HepG2 (cell line): ENCODE results near the gene BST1. TPM values are rescaled to one million over a fixed set of nuclear protein-coding genes. Genes with fewer than 3 reads are reported as not detected.

ENCODE experiments used
- ATAC-seq: fragments of 200-7000 bp; cut with Tn5 transposase; 3 replicates; pipeline ENCODE4 v1.9.1; 2020; ENCODE audit warnings: mild to moderate bottlenecking, moderate library complexity
- BruUV-seq: library from RNA; stranded (reverse); fragments of 400-500 nt; replicated peaks from 2 replicates; lab custom pipeline; 2021; lab: Mats Ljungman, UMichigan
- CTCF ChIA-PET: fragments of 300-600 bp; formaldehyde crosslinking; extraction: SDS; loops from one replicate; lab custom pipeline; 2021; ENCODE audit warnings: low total read pairs, inconsistent platforms, low intra/inter-chr PET ratio; lab: Yijun Ruan, JAX
- POLR2A ChIA-PET: fragments of 350-600 bp; sonication (Branson Sonifier 250); formaldehyde crosslinking; loops from one replicate; lab custom pipeline; 2020; ENCODE audit warnings: antibody characterized with exemption, inconsistent platforms; lab: Yijun Ruan, JAX
- DNase-seq: peaks from one replicate; pipeline ENCODE4 v3.0.0-alpha.2; 2015; ENCODE audit warnings: low spot score
- FAIRE-seq: peaks from 3 replicates; lab custom pipeline; 2011; peaks lifted over from hg19 to GRCh38; lab: Jason Lieb, UNC
- H2AFZ ChIP-seq: one replicate; pipeline ENCODE4 v1.6.1; 2011; ENCODE audit warnings: low read length, inconsistent platforms
- H3K27ac ChIP-seq: fragments of 300-600 bp; 3 replicates; pipeline ENCODE4 v1.8.0; 2011; ENCODE audit warnings: mixed run types, mild to moderate bottlenecking, mixed read lengths, low read length, inconsistent platforms; ENCODE audit not compliant: insufficient read depth; ENCODE audit errors: extremely low read length
- H3K27me3 ChIP-seq, 2 experiments: fragments of 200-600 bp in 1 of 2; 2 replicates in 1 of 2; 3 replicates in 1 of 2; pipeline versions ENCODE4 v1.6.0 to v1.8.0; 2011; ENCODE audit warnings: low read length in 2 of 2, mild to moderate bottlenecking in 2 of 2, moderate library complexity in 2 of 2, inconsistent platforms in 1 of 2; ENCODE audit not compliant: insufficient read depth in 2 of 2, control insufficient read depth in 1 of 2
- H3K36me3 ChIP-seq, 2 experiments: fragments of 200-600 bp in 1 of 2; replicated peaks in 1 of 2; 2 replicates in 1 of 2; 3 replicates in 1 of 2; pipeline versions ENCODE4 v1.5.1 to v1.8.0; 2011; ENCODE audit warnings: low read length in 2 of 2, inconsistent platforms in 1 of 2; ENCODE audit not compliant: insufficient read depth in 2 of 2, control insufficient read depth in 1 of 2
- H3K4me1 ChIP-seq: 2 replicates; pipeline ENCODE4 v1.5.1; 2012; ENCODE audit warnings: low read length, inconsistent platforms; ENCODE audit not compliant: insufficient read depth
- H3K4me2 ChIP-seq: 2 replicates; pipeline ENCODE4 v1.6.0; 2011; ENCODE audit warnings: low read depth, low read length, inconsistent platforms
- H3K4me3 ChIP-seq, 3 experiments: fragments of 200-600 bp in 1 of 3; sonication (generic), shearing (Covaris generic) in 1 of 3; replicated peaks in 1 of 3; 2 replicates each; pipeline ENCODE4 v1.5.1; 2011 to 2016; ENCODE audit warnings: low read length in 3 of 3, inconsistent platforms in 2 of 3, low read depth in 2 of 3, mild to moderate bottlenecking in 2 of 3, control low read depth in 1 of 3, mixed read lengths in 1 of 3; ENCODE audit not compliant: insufficient read depth in 1 of 3
- H3K79me2 ChIP-seq: one replicate; pipeline ENCODE4 v1.6.1; 2011; ENCODE audit warnings: low read length, inconsistent platforms; ENCODE audit not compliant: insufficient read depth
- H3K9ac ChIP-seq: 2 replicates; pipeline ENCODE4 v1.6.0; 2011; ENCODE audit warnings: mild to moderate bottlenecking, low read depth, low read length, inconsistent platforms; ENCODE audit not compliant: insufficient read depth
- H3K9me3 ChIP-seq: 2 replicates; pipeline ENCODE4 v1.5.1; 2012; ENCODE audit warnings: mild to moderate bottlenecking, low read length
- H4K20me1 ChIP-seq: 2 replicates; pipeline ENCODE4 v1.6.0; 2011; ENCODE audit warnings: inconsistent platforms, mild to moderate bottlenecking, low read length, moderate library complexity; ENCODE audit not compliant: insufficient read depth
- CBFB ChIP-seq: sonication (generic); formaldehyde crosslinking; IDR thresholded peaks from 2 replicates; pipeline ENCODE4 v1.4.0; 2020; ENCODE audit warnings: missing genetic modification reagents
- HES4 ChIP-seq: sonication (generic); formaldehyde crosslinking; IDR thresholded peaks from 2 replicates; pipeline ENCODE4 v1.9.0; 2021; ENCODE audit warnings: mild to moderate bottlenecking, missing genetic modification reagents, borderline replicate concordance
- HNF4G ChIP-seq, 2 experiments: sonication (generic) in 1 of 2; formaldehyde crosslinking in 1 of 2; IDR thresholded peaks; 2 replicates each; pipeline versions ENCODE4 v1.4.0 to v1.6.1; 2011 to 2020; ENCODE audit warnings: borderline replicate concordance in 2 of 2, low read depth in 2 of 2, mild to moderate bottlenecking in 2 of 2, low read length in 1 of 2, missing genetic modification reagents in 1 of 2, moderate library complexity in 1 of 2
- IKZF5 ChIP-seq: IDR thresholded peaks from 2 replicates; pipeline ENCODE4 v1.6.1; 2018; ENCODE audit warnings: missing genetic modification reagents, mild to moderate bottlenecking, missing compliant biosample characterization
- KAT2B ChIP-seq: fragments of 150-350 bp; IDR thresholded peaks from 2 replicates; pipeline ENCODE4 v1.6.1; 2014; ENCODE audit warnings: low read depth, low read length, borderline replicate concordance
- MYNN ChIP-seq: sonication (generic); formaldehyde crosslinking; IDR thresholded peaks from 2 replicates; pipeline ENCODE4 v1.4.0; 2020; ENCODE audit warnings: mild to moderate bottlenecking, low read depth, missing genetic modification reagents
- RAD51 ChIP-seq: fragments of 450-650 bp; IDR thresholded peaks from 2 replicates; pipeline ENCODE4 v1.6.1; 2016; ENCODE audit warnings: borderline replicate concordance
- ZNF362 ChIP-seq: sonication (generic); formaldehyde crosslinking; IDR thresholded peaks from 2 replicates; pipeline ENCODE4 v1.4.0; 2020; ENCODE audit warnings: missing genetic modification reagents, mild to moderate bottlenecking, borderline replicate concordance
- ZNF501 ChIP-seq: sonication (generic); formaldehyde crosslinking; IDR thresholded peaks from 2 replicates; pipeline ENCODE4 v1.5.1; 2020; ENCODE audit warnings: mild to moderate bottlenecking, moderate library complexity, missing genetic modification reagents
- ZNF550 ChIP-seq: sonication (generic); formaldehyde crosslinking; IDR thresholded peaks from 2 replicates; pipeline ENCODE4 v1.4.0; 2020; ENCODE audit warnings: mild to moderate bottlenecking, missing genetic modification reagents, borderline replicate concordance
- WGBS: methylation state at CpG from one replicate; pipeline ENCODE4 v1.1.6; 2017; ENCODE audit warnings: low lambda C conversion rate; 5-methylcytosine and 5-hydroxymethylcytosine counted together
- in situ Hi-C: cut with HindIII; loops from 2 replicates; pipeline ENCODE4 v1.10.0; 2017; ENCODE audit warnings: low pct_unique_long_range_greater_than_20kb; ENCODE audit not compliant: extremely low pct_ligation_motif_present
- intact Hi-C: fragments of 100-400 bp; cut with micrococcal nuclease; formaldehyde crosslinking; loops from one replicate; pipeline ENCODE4 v1.10.0; 2022; ENCODE audit not compliant: unreplicated experiment
- polyA plus RNA-seq, 8 experiments: library from polyadenylated mRNA; depleted of rRNA in 3 of 8; stranded (reverse) in 7 of 8; unstranded in 1 of 8; fragments of >200 nt; fragmentation: Illumina TruSeq in 4 of 8; extraction: Trizol in 4 of 8; gene quantifications; 2 replicates each; pipeline versions ENCODE4 v1.2.1 to v1.2.3, GENCODE V29; 2011 to 2016; ENCODE audit warnings: low read depth in 4 of 8, missing spikeins in 1 of 8, mixed read lengths in 1 of 8; ENCODE audit not compliant: insufficient read depth in 1 of 8
- total RNA-seq, 5 experiments: library from RNA; depleted of rRNA; stranded (reverse); fragments of >200 nt; fragmentation: Illumina TruSeq; extraction: Trizol; gene quantifications; 2 replicates each; pipeline ENCODE4 v1.2.3, GENCODE V29; 2016; ENCODE audit warnings: low read depth in 1 of 5

BST1 gene
- total and polyA plus RNA-seq, 2 of the 13 experiments (the other 11 are each of a cell fraction or from before 2014, with no cell fraction given) = 0.09 to 0.49 TPM

GRCh38 chr4:15707363-15707715 is 4.5 kb downstream of the BST1 start:
- H4K20me1 ChIP-seq = no peaks in the 10 kb centered on the region
- CTCF ChIA-PET = no interaction called here
- DNase-seq = no peak
- no peak overlapping the region for H3K9ac ChIP-seq
- H2AFZ ChIP-seq = no peak overlapping the region
- H3K36me3 ChIP-seq = no peaks in the 10 kb centered on the region
- POLR2A ChIA-PET = no interaction called here
- H3K4me3 ChIP-seq = no peak overlapping the region
- 32% methylated on average over 7 of the region's 7 CpGs for WGBS
- no peak for TF ChIP-seq HES4
- TF ChIP-seq KAT2B = no peak
- TF ChIP-seq ZNF501 = no peak
- TF ChIP-seq RAD51 = no peak
- no peak for TF ChIP-seq IKZF5
- no peak for TF ChIP-seq MYNN
- no peak for TF ChIP-seq ZNF550 (CRISPR knock-in tag)
- TF ChIP-seq ZNF362 (CRISPR knock-in tag) = no peak
- TF ChIP-seq CBFB (CRISPR knock-in tag) = no peak
- TF ChIP-seq HNF4G (IDR thresholded peaks at IDR 0.05; ENCODE audit: borderline replicate concordance, low read depth, low read length) = no peak
- TF ChIP-seq HNF4G (CRISPR knock-in tag; IDR thresholded peaks at IDR 0.05; ENCODE audit: borderline replicate concordance, low read depth) = no peak
- TF ChIP-seq, all 625 proteins: peak for 0
- in situ Hi-C loops (no loop called here), intact Hi-C loops (no loop called here)
- H3K4me1 ChIP-seq = peaks cover 33% of the 10 kb centered on the region
- H3K9me3 ChIP-seq = no peaks in the 10 kb centered on the region
- no peak overlapping the region for H3K4me2 ChIP-seq
- FAIRE-seq = no peak
- ATAC-seq = no peak
- no peaks in the 10 kb centered on the region for H3K79me2 ChIP-seq
- BruUV-seq = no TSS peak
- no peaks in the 10 kb centered on the region for H3K27me3 ChIP-seq
- no peak overlapping the region for H3K27ac ChIP-seq
